DND-41 (cell line): Measurements from ENCODE around the gene KCNT2.

ENCODE experiments used
- ATAC-seq: fragments of 200-7000 bp; cut with Tn5 transposase; 3 replicates; pipeline ENCODE4 v1.9.1; 2021; ENCODE audit warnings: low read depth; ENCODE audit not compliant: insufficient read depth
- DNase-seq: peaks from one replicate; pipeline ENCODE4 v3.0.0-alpha.2; 2020
- H2AFZ ChIP-seq: 2 replicates; pipeline ENCODE4 v1.6.0; 2012; ENCODE audit warnings: low read depth, low read length
- H3K27ac ChIP-seq: 2 replicates; pipeline ENCODE4 v1.5.1; 2012; ENCODE audit warnings: low read length, inconsistent platforms
- H3K27me3 ChIP-seq: fragments of 200-600 bp; sonication (generic); 2 replicates; pipeline ENCODE4 v1.6.0; 2012; ENCODE audit warnings: low read length, mild to moderate bottlenecking, inconsistent platforms; ENCODE audit not compliant: insufficient read depth, poor library complexity
- H3K36me3 ChIP-seq: 2 replicates; pipeline ENCODE4 v1.5.1; 2012; ENCODE audit warnings: low read length, inconsistent platforms; ENCODE audit not compliant: insufficient read depth
- H3K4me1 ChIP-seq: 2 replicates; pipeline ENCODE4 v1.5.1; 2012; ENCODE audit warnings: mild to moderate bottlenecking, low read length; ENCODE audit not compliant: insufficient read depth
- H3K4me2 ChIP-seq: 2 replicates; pipeline ENCODE4 v1.6.0; 2012; ENCODE audit warnings: mild to moderate bottlenecking, moderate library complexity, low read length, inconsistent platforms; ENCODE audit not compliant: insufficient read depth
- H3K4me3 ChIP-seq, 2 experiments: fragments of 200-600 bp in 1 of 2; shearing (Covaris generic) in 1 of 2; 2 replicates each; pipeline ENCODE4 v1.5.1; 2012 to 2016; ENCODE audit warnings: inconsistent platforms in 2 of 2, low read length in 2 of 2, mild to moderate bottlenecking in 2 of 2, low read depth in 1 of 2, moderate library complexity in 1 of 2
- H3K79me2 ChIP-seq: 2 replicates; pipeline ENCODE4 v1.6.0; 2012; ENCODE audit warnings: low read length, inconsistent platforms; ENCODE audit not compliant: insufficient read depth
- H3K9ac ChIP-seq: 2 replicates; pipeline ENCODE4 v1.6.0; 2012; ENCODE audit warnings: low read depth, mild to moderate bottlenecking, inconsistent platforms, low read length, moderate library complexity
- H3K9me3 ChIP-seq: 2 replicates; pipeline ENCODE4 v1.5.1; 2012; ENCODE audit warnings: low read length, moderate library complexity, mild to moderate bottlenecking, inconsistent platforms; ENCODE audit not compliant: insufficient read depth, severe bottlenecking
- H4K20me1 ChIP-seq: 2 replicates; pipeline ENCODE4 v1.6.0; 2012; ENCODE audit warnings: low read length; ENCODE audit not compliant: insufficient read depth
- CTCF ChIP-seq: IDR thresholded peaks from 2 replicates; pipeline ENCODE4 v1.5.1; 2012; ENCODE audit warnings: borderline replicate concordance, low read length, moderate library complexity, mild to moderate bottlenecking; ENCODE audit not compliant: poor library complexity, severe bottlenecking; ENCODE audit errors: extremely low read depth
- EZH2 ChIP-seq: IDR thresholded peaks from 3 replicates; pipeline ENCODE4 v1.6.1; 2012; ENCODE audit warnings: borderline replicate concordance, low read depth, mild to moderate bottlenecking, moderate library complexity, low read length, inconsistent platforms; ENCODE audit not compliant: severe bottlenecking

KCNT2 gene

GRCh38 chr1:196372896-196373536, 235.2 kb downstream of the KCNT2 start:
- H4K20me1 ChIP-seq: no peaks in the 10 kb centered on the region
- H3K4me1 ChIP-seq: no peaks in the 10 kb centered on the region
- H3K9ac ChIP-seq: no peak overlapping the region
- no peak overlapping the region for H3K27ac ChIP-seq
- no peak for DNase-seq
- H3K79me2 ChIP-seq: no peaks in the 10 kb centered on the region
- H3K9me3 ChIP-seq: no peaks in the 10 kb centered on the region
- H2AFZ ChIP-seq: no peak overlapping the region
- TF ChIP-seq CTCF: peak; percentile 62
- no peak for TF ChIP-seq EZH2
- no peak overlapping the region for H3K4me2 ChIP-seq
- no peak overlapping the region for H3K4me3 ChIP-seq
- no peaks in the 10 kb centered on the region for H3K27me3 ChIP-seq
- ATAC-seq: peak; percentile 59
- no peaks in the 10 kb centered on the region for H3K36me3 ChIP-seq

GRCh38 chr1:196367838-196368237, 240.4 kb downstream of the KCNT2 start:
- Histone ChIP-seq H3K36me3 (no peaks in the 10 kb centered on the region), H3K4me3 (no peak overlapping the region), H3K4me2 (no peak overlapping the region), H3K27ac (no peak overlapping the region), H3K9ac (no peak overlapping the region), H2AFZ (no peak overlapping the region), H3K79me2 (no peaks in the 10 kb centered on the region), H3K4me1 (no peaks in the 10 kb centered on the region), H4K20me1 (no peaks in the 10 kb centered on the region), H3K9me3 (no peaks in the 10 kb centered on the region), H3K27me3 (no peaks in the 10 kb centered on the region)
- ATAC-seq (no peak), DNase-seq (no peak)
- no peak for TF ChIP-seq EZH2
- TF ChIP-seq CTCF: no peak

GRCh38 chr1:196366817-196367495, 241.3 kb downstream of the KCNT2 start:
- Histone ChIP-seq H3K9me3 (no peaks in the 10 kb centered on the region), H3K79me2 (no peaks in the 10 kb centered on the region), H3K27me3 (no peaks in the 10 kb centered on the region), H3K27ac (no peak overlapping the region), H3K9ac (no peak overlapping the region), H3K36me3 (no peaks in the 10 kb centered on the region), H4K20me1 (no peaks in the 10 kb centered on the region), H3K4me1 (no peaks in the 10 kb centered on the region), H3K4me2 (no peak overlapping the region), H2AFZ (no peak overlapping the region), H3K4me3 (no peak overlapping the region)
- TF ChIP-seq EZH2 (no peak), CTCF (no peak)
- no peak for ATAC-seq
- DNase-seq: no peak
